Cardiac ventricle fibroblast (primary cell): ENCODE measurements around the gene SERP2. TPM values are rescaled to one million over a fixed set of nuclear protein-coding genes. Genes with fewer than 3 reads are reported as not detected.

Experiments used
- total RNA-seq: library from RNA; depleted of rRNA; stranded (reverse); fragments of >200 nt; gene quantifications from 2 replicates; pipeline ENCODE4 v1.2.3, GENCODE V29; 2015

SERP2 gene
- 2.7 and 3.4 TPM in 2 replicates for total RNA-seq

DNA sequence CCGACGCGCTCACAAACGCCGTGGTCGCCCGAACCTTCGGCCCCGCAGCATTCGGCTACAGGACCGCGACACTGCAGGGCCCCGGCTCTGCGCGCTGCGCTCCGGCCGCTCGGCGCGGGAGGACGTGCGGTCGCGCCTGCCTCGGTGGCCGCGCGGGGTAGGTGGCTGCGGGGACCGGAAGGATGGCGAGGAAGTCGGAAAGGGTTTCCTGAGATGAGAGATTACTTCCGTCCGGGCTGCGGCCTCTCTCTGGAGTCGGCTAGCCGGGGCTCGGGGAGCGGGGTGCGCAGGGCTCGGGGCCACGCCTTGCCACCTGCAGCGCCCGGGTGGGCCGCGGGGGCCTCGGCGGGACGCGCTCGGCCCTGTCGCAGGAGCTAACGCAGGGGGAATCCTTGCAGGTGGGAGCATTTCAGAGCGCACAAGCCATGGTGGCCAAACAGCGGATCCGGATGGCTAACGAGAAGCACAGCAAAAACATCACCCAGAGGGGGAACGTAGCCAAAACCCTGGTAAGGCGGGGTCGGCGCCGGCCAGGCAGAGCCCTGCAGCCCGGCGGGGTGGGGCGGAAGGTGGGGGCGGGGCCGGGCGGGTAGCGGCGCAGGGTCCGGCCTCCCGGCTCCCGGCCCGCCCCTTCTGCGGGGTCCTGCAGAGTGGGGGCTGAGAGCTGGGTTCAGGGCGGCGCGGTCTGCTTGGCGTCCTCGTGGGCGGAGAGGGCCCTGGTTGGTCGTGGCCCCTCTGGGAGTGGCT, at the start of gene SERP2:
Gene SERP2, plus strand, starts transcription at position 224 of the 747 bp plus-strand sequence. Its CDS starts 202 bp downstream, at position 426.

Other genes starting within 250 kb of the SERP2 start
- 50.9 and 53.0 TPM in 2 replicates for gene TSC22D1, start 202.5 kb downstream of the SERP2 start, total RNA-seq